Stimulated activated CD4-positive, alpha-beta T cell treated with anti-CD3 and anti-CD28 coated beads, Interleukin-1b, Interleukin-23, amount 100 ng/mL, for 4 hours (primary cell): ENCODE results near the gene IPO4.
"Not testable (repeated sequence)": the region's sequence is repeated elsewhere in the genome, so short reads cannot be mapped to it uniquely, and the experiment has no call there.

Experiments used
- DNase-seq, 2 donors: peaks; one replicate each; pipeline ENCODE4 v3.0.0-alpha.2; 2020; ENCODE audit warnings: low read depth in 2 of 2

The IPO4 gene

GRCh38 chr14:24215495-24216344 is 27.1 kb upstream of the IPO4 start, which contains the start of gene MDP1:
Gene MDP1, minus strand, starts transcription at chr14:24216066. Its CDS starts 111 bp downstream, at chr14:24215955.
- peak; percentile 72 to 75 for DNase-seq

DNA sequence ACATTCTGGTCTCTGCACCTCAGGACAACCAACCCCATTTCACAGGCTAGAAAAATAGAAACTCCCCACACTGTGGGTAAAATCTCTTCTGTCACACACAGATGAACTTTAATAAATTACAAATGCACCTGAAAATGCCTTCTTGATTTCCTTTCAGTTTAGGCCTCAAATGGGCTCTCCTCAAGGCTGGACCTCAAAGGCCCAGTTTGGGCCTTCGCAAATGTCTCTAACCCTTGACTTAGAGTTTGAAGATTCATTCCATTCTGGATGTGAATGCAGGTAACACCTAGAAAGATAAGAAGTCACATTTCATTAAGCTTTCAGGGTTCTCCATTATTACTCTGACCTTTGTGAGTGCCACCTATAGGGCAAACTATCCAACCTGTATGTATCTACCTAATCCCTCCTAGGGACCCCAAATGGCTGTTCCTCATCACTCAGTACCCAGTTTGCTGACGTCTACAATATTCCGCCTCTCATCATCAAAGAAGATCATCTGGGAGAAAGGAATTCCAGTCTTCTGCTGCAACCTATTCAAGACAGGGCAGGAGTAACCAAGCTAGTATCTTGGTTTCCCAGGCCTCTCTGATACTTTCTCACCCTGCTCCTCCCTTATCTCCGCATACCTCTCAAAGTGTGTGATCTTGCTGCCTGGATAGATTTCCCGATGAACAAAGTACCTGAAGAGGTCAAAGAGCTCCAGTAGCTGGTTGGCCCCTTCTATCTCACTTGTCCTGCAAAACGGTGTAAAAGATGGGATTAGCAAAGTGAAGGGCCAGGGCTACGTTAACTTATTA is 25.4 kb upstream of the IPO4 start:
- no peak for DNase-seq

DNA sequence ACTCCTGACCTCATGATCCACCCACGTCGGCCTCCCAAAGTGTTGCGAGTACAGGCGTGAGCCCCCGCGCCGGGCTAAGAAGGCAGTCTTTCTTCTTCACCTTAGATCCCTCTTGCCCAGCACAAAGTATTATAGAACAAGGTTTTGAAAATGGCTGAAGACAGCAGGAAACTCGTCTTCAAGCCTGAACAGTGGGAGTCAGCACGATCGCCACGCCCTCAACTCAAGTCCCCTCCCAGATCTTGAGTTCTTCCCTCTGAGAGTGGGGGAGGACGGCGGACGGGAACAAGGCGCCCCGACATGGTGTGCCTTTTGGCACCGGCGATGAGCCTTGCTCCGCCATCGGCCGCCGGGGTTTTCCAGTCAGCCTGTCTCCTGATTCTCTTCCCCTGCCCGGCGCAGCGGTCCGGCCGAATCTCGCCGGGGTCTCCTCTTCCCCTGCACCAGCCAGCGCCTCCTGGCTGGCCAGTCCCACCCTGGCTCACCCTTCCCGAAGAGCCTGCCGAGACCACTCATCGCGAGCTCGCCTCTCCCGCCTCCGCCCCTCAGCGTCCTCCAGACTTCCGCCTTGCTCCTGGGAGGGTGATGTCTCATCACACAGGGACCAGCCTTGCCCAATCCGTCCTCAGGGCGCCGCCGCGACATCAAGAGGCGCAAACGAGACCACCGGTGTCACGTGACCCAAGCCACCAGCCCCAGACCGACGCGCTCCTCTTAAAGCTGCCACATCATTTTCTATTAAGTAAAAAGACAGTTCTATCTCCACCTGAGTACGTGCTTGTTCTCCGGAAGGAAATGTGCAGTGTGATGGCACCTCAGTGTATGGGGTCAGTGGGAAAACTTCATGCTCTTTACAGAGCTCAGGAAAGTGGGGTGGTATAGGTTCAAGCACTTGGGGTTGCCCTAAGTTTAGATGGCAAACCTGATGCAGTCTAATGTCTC is 24.6 kb upstream of the IPO4 start, which contains the start of gene CHMP4A:
Gene CHMP4A (minus strand): TSS at position 565 of the 942 bp plus-strand sequence. CDS start 49 bp downstream, at position 516.
- peak; percentile 89 for DNase-seq

- DNase-seq, result no peak
Measured at GRCh38 chr14:24211311-24211710, 22.7 kb upstream of the IPO4 start.

DNA sequence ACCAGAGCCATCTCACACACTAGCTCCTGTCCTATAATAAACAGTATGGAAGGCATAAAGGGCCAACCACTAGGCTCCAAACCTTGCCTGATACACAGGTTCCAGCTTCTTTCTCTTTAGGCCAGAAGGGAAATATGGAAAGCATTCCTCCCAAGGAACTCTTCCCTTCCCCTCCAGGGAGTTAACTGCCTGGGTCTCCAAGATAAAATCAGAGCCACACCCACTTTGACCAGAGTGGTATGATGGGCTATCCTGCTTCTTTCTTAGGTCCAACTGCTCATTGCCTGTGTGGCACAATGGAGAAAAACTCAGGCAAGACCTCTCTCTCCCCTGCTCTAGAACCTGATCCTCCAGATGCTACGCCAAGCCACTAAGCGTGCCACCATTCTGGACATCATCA is 19.0 kb upstream of the IPO4 start:
- DNase-seq, result no peak

DNA sequence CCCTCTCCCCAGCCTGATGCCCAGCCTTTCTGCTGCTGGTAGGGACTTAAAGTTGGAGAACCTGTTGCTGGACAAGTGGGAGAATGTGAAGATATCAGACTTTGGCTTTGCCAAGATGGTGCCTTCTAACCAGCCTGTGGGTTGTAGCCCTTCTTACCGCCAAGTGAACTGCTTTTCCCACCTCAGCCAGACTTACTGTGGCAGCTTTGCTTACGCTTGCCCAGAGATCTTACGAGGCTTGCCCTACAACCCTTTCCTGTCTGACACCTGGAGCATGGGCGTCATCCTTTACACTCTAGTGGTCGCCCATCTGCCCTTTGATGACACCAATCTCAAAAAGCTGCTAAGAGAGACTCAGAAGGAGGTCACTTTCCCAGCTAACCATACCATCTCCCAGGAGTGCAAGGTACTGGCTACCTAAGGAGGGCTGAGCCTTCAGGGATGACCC is 18.5 kb upstream of the IPO4 start:
- no peak for DNase-seq

GRCh38 chr14:24206260-24207103 is 17.9 kb upstream of the IPO4 start:
- no peak for DNase-seq

- no peak for DNase-seq
Measured at GRCh38 chr14:24204163-24205146, 15.8 kb upstream of the IPO4 start.

- DNase-seq, result not testable (repeated sequence)
Measured at GRCh38 chr14:24203249-24203886, 14.8 kb upstream of the IPO4 start.

- not testable (repeated sequence) for DNase-seq
Measured at GRCh38 chr14:24202538-24202937, 13.9 kb upstream of the IPO4 start.

DNA sequence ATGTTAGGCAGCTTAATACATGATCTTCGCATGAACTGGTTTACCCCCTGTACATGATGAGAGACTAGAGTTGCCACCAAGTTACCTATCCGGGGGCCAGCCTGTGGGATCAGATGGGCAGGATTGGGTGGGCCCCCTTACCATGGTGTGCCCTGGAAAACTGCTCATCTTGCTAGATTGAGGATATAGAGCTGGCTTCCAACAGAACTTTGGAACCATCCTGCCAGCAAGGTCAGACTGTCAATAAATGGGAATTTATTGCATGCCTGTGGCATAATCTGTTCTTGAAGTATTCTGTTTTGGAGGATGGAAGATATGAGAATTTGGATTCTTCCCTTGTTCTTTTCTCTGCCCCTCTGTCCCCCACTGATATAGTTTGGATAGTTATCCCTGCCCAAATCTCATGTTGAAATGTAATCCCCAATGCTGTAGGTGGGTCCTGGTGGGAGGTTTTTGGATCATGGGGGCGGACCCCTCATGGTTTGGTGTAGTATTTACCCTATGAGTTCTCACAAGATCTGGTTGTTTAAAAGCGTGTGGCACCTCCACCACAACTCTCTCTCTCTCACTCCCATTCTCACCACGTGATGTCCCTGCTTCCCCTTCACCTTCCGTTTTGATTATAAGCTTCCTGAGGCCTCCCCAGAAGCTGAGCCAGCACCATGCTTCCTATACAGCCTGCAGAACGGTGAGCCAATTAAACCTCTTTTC is 10.4 kb upstream of the IPO4 start:
- no peak for DNase-seq

DNA sequence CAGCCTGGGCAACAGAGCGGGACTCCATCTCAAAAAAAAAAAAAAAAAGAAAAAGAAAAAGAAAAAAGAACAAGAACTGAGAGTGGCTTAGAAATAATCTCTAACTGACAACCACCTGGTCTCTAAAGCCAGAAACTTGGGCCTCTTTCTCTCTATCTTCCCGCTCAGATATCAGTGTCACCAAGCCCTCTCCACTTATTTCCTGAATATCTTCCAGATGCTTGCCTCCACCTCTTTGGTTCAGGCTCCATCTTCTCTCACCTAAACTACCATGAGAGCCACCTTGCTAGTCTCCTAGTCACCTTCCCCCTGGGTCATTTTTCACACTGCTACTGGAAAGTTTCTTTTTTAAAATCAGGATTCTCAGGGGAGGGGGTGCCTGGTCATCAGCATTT is 8.4 kb upstream of the IPO4 start:
- no peak for DNase-seq

- DNase-seq, result no peak
Measured at GRCh38 chr14:24196071-24197055, 7.7 kb upstream of the IPO4 start.

DNA sequence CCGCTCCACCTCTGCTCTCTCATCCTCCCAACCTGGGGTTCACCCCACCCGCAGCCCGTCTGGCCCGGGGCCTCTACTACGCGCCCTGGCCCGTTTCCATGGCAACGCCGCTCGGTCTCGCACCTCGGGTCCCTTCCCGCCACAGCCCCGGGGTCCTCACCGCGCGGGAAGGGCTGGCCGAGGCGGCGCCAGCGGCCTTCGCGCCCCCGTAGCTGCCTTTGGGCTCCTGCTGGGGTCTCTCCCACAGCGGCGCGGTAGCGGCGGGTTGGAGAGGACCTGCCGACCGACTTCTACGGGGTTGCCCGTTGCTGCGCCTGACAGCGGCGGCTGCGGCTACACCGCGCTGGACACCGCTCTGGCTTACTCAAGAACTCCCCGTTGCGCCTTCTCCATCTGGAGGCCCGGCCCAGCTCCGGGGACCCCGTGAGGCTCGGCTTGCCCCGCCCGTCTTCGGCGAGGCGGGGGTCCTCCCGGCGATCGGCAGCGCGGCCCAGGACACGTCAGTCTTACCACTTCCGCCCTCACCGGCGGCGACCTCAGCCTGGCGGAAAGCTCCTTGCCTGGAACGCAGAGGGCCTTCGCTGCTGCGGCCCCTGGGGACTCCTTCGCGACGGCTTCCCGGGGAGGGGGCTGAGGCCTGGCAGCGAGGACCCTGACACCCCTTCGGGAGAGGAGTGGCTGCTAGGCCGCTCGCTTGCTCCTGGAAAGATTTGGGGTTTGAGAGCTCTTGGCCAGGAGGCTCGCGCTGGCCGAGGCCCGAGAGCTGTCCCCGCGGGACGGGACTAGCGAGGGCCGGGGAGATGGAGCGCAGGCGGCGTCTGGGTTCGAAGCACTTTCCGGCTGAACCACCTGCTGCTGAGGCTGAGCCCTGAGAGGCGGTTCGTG is 6.8 kb upstream of the IPO4 start, which contains the start of gene TM9SF1:
Gene TM9SF1 (minus strand): TSS at position 256 of the 885 bp plus-strand sequence. CDS start 422 bp downstream, outside the sequence.
- peak; percentile 71 to 81 for DNase-seq

DNA sequence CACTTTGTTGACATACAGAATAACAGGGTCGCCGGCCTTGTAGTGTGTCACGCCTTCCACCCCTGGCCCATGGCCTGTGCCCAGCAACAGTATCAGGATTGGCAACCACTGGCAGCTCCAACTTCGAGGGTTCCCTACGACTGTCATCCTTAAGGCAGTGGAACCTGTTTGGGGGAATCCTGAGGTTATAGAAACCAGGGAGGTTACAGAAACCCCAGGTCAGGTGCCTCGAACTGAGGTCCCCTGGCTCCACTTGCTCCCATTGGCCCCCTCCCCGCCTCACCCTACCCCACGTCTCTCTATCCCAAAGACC is 6.2 kb upstream of the IPO4 start:
- DNase-seq, result no peak
